Mesothelial cell of epicardium (in vitro differentiated cells): Measurements from ENCODE around the gene ASAP2. TPM values are rescaled to one million over a fixed set of nuclear protein-coding genes. Genes with fewer than 3 reads are reported as not detected.

Source experiments
- DNase-seq, 2 experiments: peaks; one replicate each; pipeline ENCODE4 v3.0.0; 2021; ENCODE audit warnings: low spot score in 2 of 2; ENCODE audit not compliant: unreplicated experiment in 2 of 2
- H3K27ac Mint-ChIP-seq: 2 replicates; pipeline ENCODE4 v1.8.0; 2021; ENCODE audit warnings: mixed read lengths
- H3K27me3 Mint-ChIP-seq: 2 replicates; pipeline ENCODE4 v1.8.0; 2021; ENCODE audit warnings: low read depth, mixed read lengths
- H3K36me3 Mint-ChIP-seq: 2 replicates; pipeline ENCODE4 v1.8.0; 2021; ENCODE audit warnings: mixed read lengths
- H3K4me1 Mint-ChIP-seq: 2 replicates; pipeline ENCODE4 v1.8.0; 2021; ENCODE audit warnings: mixed read lengths
- H3K4me3 Mint-ChIP-seq: 2 replicates; pipeline ENCODE4 v1.8.0; 2021; ENCODE audit warnings: mild to moderate bottlenecking, moderate library complexity, mixed read lengths
- H3K9me3 Mint-ChIP-seq: 2 replicates; pipeline ENCODE4 v1.8.0; 2021; ENCODE audit warnings: mixed read lengths
- total RNA-seq: library from RNA; stranded (reverse); gene quantifications from 3 replicates; pipeline ENCODE4 v1.2.1, GENCODE V29; 2021
- TF ChIP-seq, protein P1 (sequence below): fragments of 200-600 bp; sonication (generic); IDR thresholded peaks from one replicate; pipeline ENCODE4 v1.5.0; 2021; ENCODE audit warnings: antibody characterized with exemption; ENCODE audit not compliant: unreplicated experiment

ASAP2 gene
- total RNA-seq, 1 donor from 2014 or later, result 25.8 TPM

DNA sequence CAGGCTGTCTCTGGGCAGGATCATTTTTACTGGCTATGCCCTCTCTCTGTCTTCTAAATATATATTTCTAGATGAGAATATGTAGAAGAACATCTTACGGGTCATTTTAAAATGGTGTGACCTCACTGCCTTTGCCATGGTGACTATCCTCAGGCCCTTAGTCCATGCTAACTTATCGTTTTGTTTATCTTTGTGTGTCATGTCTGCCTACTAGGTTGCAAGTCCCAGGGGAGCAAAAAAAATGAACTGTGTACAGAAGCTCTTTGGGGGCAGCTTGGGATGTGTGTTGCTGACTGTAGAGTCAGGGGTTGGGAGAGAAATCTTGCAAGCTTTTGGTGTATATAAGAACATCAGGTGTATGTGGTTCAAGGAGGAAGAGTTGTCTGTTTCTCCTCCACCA, 227.9 kb downstream of the ASAP2 start:
- no peak for DNase-seq
- H3K4me3 Mint-ChIP-seq, result no peak overlapping the region
- TF ChIP-seq, protein P1, sequence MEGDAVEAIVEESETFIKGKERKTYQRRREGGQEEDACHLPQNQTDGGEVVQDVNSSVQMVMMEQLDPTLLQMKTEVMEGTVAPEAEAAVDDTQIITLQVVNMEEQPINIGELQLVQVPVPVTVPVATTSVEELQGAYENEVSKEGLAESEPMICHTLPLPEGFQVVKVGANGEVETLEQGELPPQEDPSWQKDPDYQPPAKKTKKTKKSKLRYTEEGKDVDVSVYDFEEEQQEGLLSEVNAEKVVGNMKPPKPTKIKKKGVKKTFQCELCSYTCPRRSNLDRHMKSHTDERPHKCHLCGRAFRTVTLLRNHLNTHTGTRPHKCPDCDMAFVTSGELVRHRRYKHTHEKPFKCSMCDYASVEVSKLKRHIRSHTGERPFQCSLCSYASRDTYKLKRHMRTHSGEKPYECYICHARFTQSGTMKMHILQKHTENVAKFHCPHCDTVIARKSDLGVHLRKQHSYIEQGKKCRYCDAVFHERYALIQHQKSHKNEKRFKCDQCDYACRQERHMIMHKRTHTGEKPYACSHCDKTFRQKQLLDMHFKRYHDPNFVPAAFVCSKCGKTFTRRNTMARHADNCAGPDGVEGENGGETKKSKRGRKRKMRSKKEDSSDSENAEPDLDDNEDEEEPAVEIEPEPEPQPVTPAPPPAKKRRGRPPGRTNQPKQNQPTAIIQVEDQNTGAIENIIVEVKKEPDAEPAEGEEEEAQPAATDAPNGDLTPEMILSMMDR, result no peak
- peaks cover 57% of the 10 kb centered on the region for H3K36me3 Mint-ChIP-seq
- H3K27me3 Mint-ChIP-seq, result no peaks in the 10 kb centered on the region
- H3K4me1 Mint-ChIP-seq, result no peaks in the 10 kb centered on the region
- no peak overlapping the region for H3K27ac Mint-ChIP-seq
- H3K9me3 Mint-ChIP-seq, result no peaks in the 10 kb centered on the region

DNA sequence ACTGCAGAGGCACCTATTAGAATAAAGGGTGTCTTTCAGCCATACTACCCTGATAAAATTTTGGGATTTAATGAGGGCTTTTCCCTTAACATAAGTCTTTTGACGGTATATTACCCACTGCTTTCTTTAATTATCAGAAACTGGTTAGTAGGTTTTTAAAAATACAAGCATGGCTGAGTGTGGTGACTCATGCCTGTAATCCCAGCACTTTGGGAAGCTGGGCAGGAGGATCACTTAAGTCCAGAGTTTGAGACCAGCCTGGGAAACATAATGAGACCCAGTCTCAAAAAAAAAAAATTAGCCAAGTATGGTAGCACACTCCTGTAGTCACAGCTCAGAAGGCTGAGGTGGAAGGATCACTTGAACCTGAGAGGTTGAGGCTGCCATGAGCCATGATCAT, 232.9 kb downstream of the ASAP2 start:
- no peaks in the 10 kb centered on the region for H3K4me1 Mint-ChIP-seq
- no peak overlapping the region for H3K27ac Mint-ChIP-seq
- no peaks in the 10 kb centered on the region for H3K27me3 Mint-ChIP-seq
- no peak for DNase-seq
- H3K4me3 Mint-ChIP-seq, result no peak overlapping the region
- TF ChIP-seq, protein P1, result no peak
- peaks cover 53% of the 10 kb centered on the region for H3K36me3 Mint-ChIP-seq
- no peaks in the 10 kb centered on the region for H3K9me3 Mint-ChIP-seq

DNA sequence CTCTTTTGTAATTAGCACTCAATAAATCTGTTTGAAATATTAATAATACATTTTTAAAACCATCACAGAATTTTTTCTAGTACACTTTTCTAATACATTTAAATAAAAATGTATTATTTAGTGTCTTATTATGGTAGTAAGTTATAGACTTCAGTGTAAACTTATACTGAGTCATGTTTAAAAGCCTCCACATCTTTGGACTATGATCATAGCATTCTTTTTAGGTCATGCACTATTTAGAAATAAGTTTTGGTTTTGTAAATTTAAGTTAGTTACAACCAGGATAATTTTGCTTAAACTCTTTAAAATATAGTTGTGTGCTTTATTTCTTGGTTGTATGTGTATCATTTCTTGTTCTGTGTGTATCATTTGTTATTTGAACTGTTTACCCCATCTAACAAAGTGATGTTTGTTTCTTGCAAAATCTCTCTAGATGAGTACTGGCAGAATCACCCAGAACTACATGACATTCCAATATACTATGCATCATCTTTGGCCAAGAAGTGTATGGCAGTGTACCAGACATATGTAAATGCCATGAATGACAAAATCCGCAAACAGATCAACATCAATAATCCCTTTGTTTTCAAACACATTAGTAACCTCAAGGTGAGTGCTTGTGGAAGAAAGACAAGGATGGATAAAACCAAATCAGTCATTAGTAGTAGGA, 233.6 kb downstream of the ASAP2 start:
- Mint-ChIP-seq H3K4me3 (no peak overlapping the region), H3K27ac (no peak overlapping the region), H3K9me3 (no peaks in the 10 kb centered on the region), H3K4me1 (no peaks in the 10 kb centered on the region), H3K27me3 (no peaks in the 10 kb centered on the region), H3K36me3 (peaks cover 51% of the 10 kb centered on the region)
- DNase-seq, result no peak
- TF ChIP-seq, protein P1, result no peak

- H3K9me3 Mint-ChIP-seq, result no peaks in the 10 kb centered on the region
- no peaks in the 10 kb centered on the region for H3K27me3 Mint-ChIP-seq
- no peaks in the 10 kb centered on the region for H3K4me1 Mint-ChIP-seq
- DNase-seq, result no peak
- H3K4me3 Mint-ChIP-seq, result no peak overlapping the region
- H3K27ac Mint-ChIP-seq, result no peak overlapping the region
- H3K36me3 Mint-ChIP-seq, result peaks cover 54% of the 10 kb centered on the region
- TF ChIP-seq, protein P1, result no peak
Observed at GRCh38 chr2:9441556-9441955, 234.9 kb downstream of the ASAP2 start.

GRCh38 chr2:9443526-9443925, 236.9 kb downstream of the ASAP2 start:
- H3K4me3 Mint-ChIP-seq, result no peak overlapping the region
- no peaks in the 10 kb centered on the region for H3K9me3 Mint-ChIP-seq
- DNase-seq, result no peak
- H3K27ac Mint-ChIP-seq, result no peak overlapping the region
- peaks cover 46% of the 10 kb centered on the region for H3K36me3 Mint-ChIP-seq
- no peaks in the 10 kb centered on the region for H3K4me1 Mint-ChIP-seq
- H3K27me3 Mint-ChIP-seq, result no peaks in the 10 kb centered on the region
- TF ChIP-seq, protein P1, result no peak
